Subcutaneous abdominal adipose tissue (tissue), 5 donors: ENCODE data around the gene ZNF256.
"Not testable (repeated sequence)": the region's sequence is repeated elsewhere in the genome, so short reads cannot be mapped to it uniquely, and the experiment has no call there.

ENCODE experiments used
- H3K27ac ChIP-seq: one replicate; pipeline ENCODE4 v1.7.0; 2013; ENCODE audit warnings: low read depth, mild to moderate bottlenecking, inconsistent platforms, low read length, moderate library complexity
- H3K27me3 ChIP-seq, 5 donors: one replicate each; pipeline ENCODE4 v1.7.0; 2013; ENCODE audit warnings: low read length in 5 of 5, inconsistent platforms in 1 of 5; ENCODE audit not compliant: control insufficient read depth in 5 of 5, insufficient read depth in 4 of 5
- H3K36me3 ChIP-seq, 5 donors: one replicate each; pipeline ENCODE4 v1.7.0; 2013; ENCODE audit warnings: low read length in 5 of 5; ENCODE audit not compliant: control insufficient read depth in 5 of 5, insufficient read depth in 5 of 5
- H3K4me1 ChIP-seq, 5 donors: one replicate each; pipeline ENCODE4 v1.7.0; 2013; ENCODE audit warnings: low read length in 5 of 5, mild to moderate bottlenecking in 3 of 5, moderate library complexity in 1 of 5; ENCODE audit not compliant: control insufficient read depth in 5 of 5, insufficient read depth in 5 of 5
- H3K4me3 ChIP-seq, 5 donors: one replicate each; pipeline ENCODE4 v1.7.0; 2013; ENCODE audit warnings: low read length in 5 of 5, low read depth in 1 of 5
- H3K9ac ChIP-seq, 5 donors: one replicate each; pipeline ENCODE4 v1.7.0; 2013; ENCODE audit warnings: low read length in 5 of 5, mild to moderate bottlenecking in 4 of 5, moderate library complexity in 3 of 5
- H3K9me3 ChIP-seq, 5 donors: one replicate each; pipeline ENCODE4 v1.7.0; 2013; ENCODE audit warnings: low read length in 5 of 5; ENCODE audit not compliant: control insufficient read depth in 5 of 5
- donor health status: healthy.
- donor health status: healthy.
- donor health status: healthy.
- donor health status: healthy.
- donor health status: healthy.

The ZNF256 gene

DNA sequence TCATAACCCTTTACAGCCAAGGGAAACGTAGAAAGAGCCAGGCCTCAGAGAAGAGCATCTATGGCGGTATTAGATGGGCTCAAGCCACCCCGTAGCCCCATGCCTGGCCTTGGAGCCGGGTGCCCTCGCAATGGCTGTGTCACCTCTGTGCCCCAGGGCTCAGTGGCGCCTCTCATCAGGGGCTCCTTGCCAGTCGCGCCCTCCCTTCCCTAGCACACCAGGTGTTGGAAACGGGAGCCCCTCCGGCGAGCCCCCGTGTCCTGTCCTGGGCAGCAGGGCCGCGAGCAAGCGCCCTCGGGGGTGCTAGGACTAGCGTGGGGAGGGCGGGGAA lies 453 bp downstream of the ZNF256 start:
- Histone ChIP-seq H3K9ac (peak overlapping the region; percentile 35 to 93 (median 86)), H3K36me3 (peaks cover 9 to 23% (median 23%) of the 10 kb centered on the region in 5 donors), H3K4me1 (peaks cover 4 to 21% (median 19%) of the 10 kb centered on the region in 5 donors), H3K4me3 (peak overlapping the region; percentile 81 to 93 (median 88)), H3K27me3 (peaks cover 0 to 3% (median 0%) of the 10 kb centered on the region in 5 donors), H3K27ac (peak overlapping the region; percentile 69), H3K9me3 (peaks cover 23 to 59% (median 47%) of the 10 kb centered on the region in 5 donors)

DNA sequence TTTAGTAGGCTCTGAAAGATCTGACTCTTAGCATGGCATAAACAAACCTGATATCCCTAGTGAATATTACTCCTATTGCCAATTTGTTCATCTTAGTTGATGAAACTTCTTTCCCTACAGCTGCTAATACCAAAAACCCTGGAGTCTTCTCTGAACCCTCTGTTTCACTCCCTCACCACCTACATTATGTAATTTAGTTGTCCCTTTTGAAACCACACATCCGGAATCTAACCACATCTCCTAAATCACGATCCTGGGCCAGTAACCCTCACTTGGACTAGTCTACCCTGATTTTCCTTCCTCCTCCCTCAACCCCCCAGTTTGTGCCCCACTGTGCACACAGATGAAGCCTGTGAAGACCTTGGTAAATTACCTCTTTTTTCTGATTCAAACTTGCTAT lies 1.2 kb downstream of the ZNF256 start:
- H3K4me1 ChIP-seq: peaks cover 11 to 21% (median 19%) of the 10 kb centered on the region in 5 donors
- H3K9ac ChIP-seq: no peak overlapping the region
- peaks cover 16 to 30% (median 30%) of the 10 kb centered on the region in 5 donors for H3K36me3 ChIP-seq
- peak overlapping the region; percentile 81 to 93 (median 88) for H3K4me3 ChIP-seq
- H3K9me3 ChIP-seq: peaks cover 28 to 65% (median 51%) of the 10 kb centered on the region in 5 donors
- peaks cover 0 to 3% (median 0%) of the 10 kb centered on the region in 5 donors for H3K27me3 ChIP-seq
- no peak overlapping the region for H3K27ac ChIP-seq

DNA sequence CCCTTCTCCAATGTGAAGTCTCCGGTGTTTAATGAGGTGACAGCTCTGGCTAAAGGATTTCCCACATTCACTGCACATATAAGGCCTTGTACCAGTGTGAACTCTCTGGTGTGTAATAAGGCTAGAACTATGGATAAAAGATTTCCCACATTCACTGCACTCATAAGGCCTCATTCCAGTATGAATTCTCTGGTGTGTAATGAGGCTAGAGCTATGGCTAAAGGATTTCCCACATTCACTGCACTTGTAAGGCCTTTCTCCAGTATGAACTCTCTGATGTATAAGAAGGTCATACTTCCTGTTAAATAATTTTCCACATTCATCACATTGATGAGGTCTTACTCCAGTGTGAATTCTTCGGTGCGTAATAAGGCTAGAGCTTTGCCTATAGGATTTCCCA lies 5.9 kb downstream of the ZNF256 start:
- Histone ChIP-seq H3K9me3 (peaks cover 37 to 67% (median 55%) of the 10 kb centered on the region in 5 donors), H3K27me3 (peaks cover 0 to 2% (median 0%) of the 10 kb centered on the region in 5 donors), H3K9ac (peak overlapping the region in 1 of 5 donors; percentile 57), H3K27ac (no peak overlapping the region), H3K4me1 (peaks cover 7 to 11% (median 8%) of the 10 kb centered on the region in 5 donors), H3K4me3 (peak overlapping the region in 4 of 5 donors; percentile 32 to 44 (median 40)), H3K36me3 (peaks cover 26 to 43% (median 38%) of the 10 kb centered on the region in 5 donors)

DNA sequence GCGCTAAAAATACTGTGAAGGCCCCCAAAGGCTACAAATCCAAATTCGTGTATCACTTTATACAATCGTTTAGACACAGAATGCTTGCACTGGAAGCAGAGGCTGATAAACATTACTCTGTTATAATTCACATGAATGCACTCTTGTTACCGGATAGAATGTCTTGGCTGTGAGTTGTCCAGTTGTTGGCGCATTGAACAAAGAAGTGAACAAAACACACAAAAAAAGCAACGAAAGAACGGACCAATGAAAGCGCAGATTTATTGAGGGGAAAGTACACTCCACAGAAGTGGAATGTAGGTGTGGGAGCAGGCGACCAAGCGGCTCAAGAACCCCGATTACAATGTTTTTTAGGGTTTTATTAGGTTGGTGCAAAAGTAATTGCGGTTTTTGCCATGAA lies 11.8 kb downstream of the ZNF256 start:
- Histone ChIP-seq H3K27me3 (no peaks in the 10 kb centered on the region), H3K4me3 (peak overlapping the region in 3 of 5 donors; percentile 79 to 86 (median 84)), H3K9me3 (peaks cover 7 to 54% (median 37%) of the 10 kb centered on the region in 5 donors), H3K4me1 (peaks cover 0 to 13% (median 11%) of the 10 kb centered on the region in 5 donors), H3K36me3 (peaks cover 2 to 15% (median 4%) of the 10 kb centered on the region in 5 donors), H3K27ac (no peak overlapping the region), H3K9ac (no peak overlapping the region)

DNA sequence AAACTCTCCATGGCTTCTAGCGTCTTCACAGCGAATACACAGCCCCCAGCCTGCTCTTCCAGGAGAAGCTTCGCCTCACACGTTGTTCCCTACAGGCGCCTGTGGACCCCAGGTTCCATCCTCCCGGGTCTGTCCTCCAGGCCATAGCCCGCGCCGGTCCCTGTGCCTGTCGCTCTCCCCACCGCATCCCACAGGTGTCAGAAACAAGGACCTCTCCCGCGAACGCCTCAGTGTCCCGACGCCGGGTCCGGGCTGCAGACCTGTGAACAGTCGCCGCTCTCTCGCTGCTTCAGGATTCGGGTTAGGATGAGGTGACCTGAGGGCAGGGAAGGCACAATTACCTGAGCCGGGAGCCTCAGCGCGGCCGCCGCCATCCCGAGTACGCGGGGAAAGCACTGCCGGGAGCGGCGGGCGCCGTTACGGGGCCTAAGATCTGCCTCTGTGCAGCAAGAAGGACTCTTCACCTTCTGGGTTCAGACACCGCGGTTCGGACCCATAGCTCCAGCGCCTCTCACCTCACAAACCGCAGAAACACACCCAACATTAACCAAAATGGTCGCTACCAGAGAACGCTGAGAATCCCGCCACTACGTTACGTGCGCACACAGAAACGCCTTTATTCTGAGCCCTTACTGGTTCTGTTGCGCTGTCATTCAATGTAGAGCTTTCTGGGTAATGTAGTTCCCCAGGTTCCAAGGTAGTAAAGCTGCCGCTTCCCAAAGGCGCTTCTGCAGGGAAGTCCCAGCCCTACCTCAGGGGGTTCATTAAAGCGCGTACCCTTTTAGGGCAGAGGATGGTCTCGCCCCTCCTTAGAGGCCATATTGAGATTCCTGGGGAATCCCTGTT lies 12.5 kb downstream of the ZNF256 start, which contains the start of gene ZNF418:
ZNF418 (minus strand) TSS at position 583 of the 846 bp plus-strand sequence. CDS start 1,580 bp downstream, outside the sequence.
- Histone ChIP-seq H3K9ac (peak within 1 kb of the TSS; percentile 38 to 90 (median 81)), H3K4me3 (peak within 1 kb of the TSS; percentile 79 to 95 (median 86)), H3K4me1 (peaks cover 0 to 13% (median 11%) of the 10 kb centered on the region in 5 donors), H3K27ac (no peak within 1 kb of the TSS), H3K9me3 (peaks cover 6 to 56% (median 35%) of the 10 kb centered on the region in 5 donors), H3K36me3 (peaks cover 0 to 14% (median under 1%) of the 10 kb centered on the region in 5 donors), H3K27me3 (no peaks in the 10 kb centered on the region)

DNA sequence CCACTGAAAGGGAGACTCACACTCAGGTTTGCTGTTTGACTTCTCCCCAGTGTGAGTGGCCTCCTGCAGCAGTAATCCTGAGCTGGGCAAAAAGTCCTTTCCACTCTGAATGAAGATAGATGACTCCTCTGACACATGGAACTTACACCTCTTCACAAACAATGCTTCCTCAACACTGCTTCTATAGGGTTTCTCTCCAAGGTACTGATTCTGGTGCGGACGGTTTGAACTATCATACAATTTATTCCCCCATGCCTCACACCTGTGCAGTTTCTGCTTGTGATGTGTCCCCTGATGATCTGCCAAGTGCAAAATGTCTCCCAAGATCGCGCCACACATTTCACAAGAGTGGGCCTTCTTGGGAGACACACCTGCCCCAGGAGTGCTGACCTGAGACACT lies 19.9 kb downstream of the ZNF256 start:
- H3K9me3 ChIP-seq: peaks cover 34 to 66% (median 59%) of the 10 kb centered on the region in 5 donors
- peak overlapping the region in 4 of 5 donors; percentile 28 to 36 (median 33) for H3K4me3 ChIP-seq
- peaks cover 20 to 48% (median 27%) of the 10 kb centered on the region in 5 donors for H3K36me3 ChIP-seq
- H3K27me3 ChIP-seq: no peaks in the 10 kb centered on the region
- no peak overlapping the region for H3K27ac ChIP-seq
- H3K4me1 ChIP-seq: peaks cover 0 to 15% (median 0%) of the 10 kb centered on the region in 5 donors
- no peak overlapping the region for H3K9ac ChIP-seq

DNA sequence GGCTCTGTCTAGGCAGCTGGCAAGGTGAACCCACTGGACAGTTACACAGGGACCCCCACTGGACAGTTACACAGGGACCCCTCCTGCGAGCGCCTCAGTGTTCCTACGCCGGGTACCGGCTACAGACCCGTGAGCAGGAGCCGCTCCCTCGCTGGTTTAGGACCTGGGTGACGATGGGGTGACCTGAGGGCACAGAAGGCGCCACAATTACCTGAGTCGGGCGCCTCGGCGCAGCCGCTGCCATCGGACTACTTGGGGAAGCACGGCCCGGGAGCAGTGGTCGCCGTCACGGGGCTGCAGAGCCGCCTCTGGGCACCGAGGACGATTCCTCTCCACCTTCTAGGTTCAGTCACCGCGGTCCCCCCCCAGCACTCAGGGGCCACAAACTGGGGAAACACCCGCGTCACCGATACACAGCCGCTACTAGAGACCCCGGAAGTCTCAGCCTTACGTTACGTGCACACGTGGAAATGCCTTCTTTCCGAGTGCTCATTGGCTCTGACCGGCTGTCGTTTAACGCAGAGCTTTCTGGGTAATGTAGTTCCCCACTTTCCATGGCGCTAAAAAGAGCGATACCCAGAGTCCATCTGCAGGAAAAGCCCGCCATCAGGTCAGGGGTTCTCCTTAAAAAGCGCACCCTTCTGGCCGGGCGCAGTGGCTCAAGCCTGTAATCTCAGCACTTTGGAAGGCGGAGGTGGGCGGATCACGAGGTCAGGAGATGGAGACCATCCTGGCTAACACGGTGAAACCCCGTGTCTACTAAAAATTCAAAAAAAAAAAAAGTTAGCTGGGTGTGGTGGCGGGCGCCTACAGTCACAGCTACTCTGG lies 31.1 kb downstream of the ZNF256 start, which contains the start of gene ZNF417:
ZNF417 (minus strand) TSS at position 425 of the 828 bp plus-strand sequence; CDS start at position 244, 181 bp downstream.
- H3K9me3 ChIP-seq, H3K27me3 ChIP-seq: not testable (repeated sequence)
- Histone ChIP-seq H3K27ac (peak within 1 kb of the TSS; percentile 72), H3K36me3 (peaks cover 0 to 19% (median 15%) of the 10 kb centered on the region in 5 donors), H3K4me1 (peaks cover 4 to 21% (median 13%) of the 10 kb centered on the region in 5 donors), H3K9ac (peak within 1 kb of the TSS; percentile 77 to 93 (median 88)), H3K4me3 (peak within 1 kb of the TSS; percentile 79 to 92 (median 87))

DNA sequence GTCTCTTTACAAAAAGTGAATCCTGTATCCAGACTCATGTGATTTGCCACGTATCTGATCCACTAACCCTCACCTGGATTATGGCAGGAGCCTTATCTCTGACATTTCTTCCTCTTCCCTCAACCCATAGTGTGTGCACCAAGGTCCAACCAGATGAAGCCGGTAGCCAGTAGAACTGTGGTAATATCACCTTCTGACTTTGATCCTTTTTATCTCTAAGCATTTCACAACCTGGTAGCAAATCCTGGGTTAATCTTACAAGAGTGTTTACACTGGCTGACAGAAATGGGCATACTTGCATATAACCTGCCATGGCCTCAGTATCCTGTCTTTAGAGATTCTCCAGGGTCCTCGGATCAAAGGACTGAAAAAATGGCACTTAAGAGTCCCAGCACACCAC lies 33.0 kb downstream of the ZNF256 start:
- H3K4me3 ChIP-seq: peak overlapping the region in 2 of 5 donors; percentile 22 to 32
- no peak overlapping the region for H3K9ac ChIP-seq
- H3K27ac ChIP-seq: no peak overlapping the region
- peaks cover 0 to 10% (median 5%) of the 10 kb centered on the region in 5 donors for H3K9me3 ChIP-seq
- peaks cover 4 to 28% (median 18%) of the 10 kb centered on the region in 5 donors for H3K36me3 ChIP-seq
- H3K27me3 ChIP-seq: no peaks in the 10 kb centered on the region
- peaks cover 4 to 21% (median 13%) of the 10 kb centered on the region in 5 donors for H3K4me1 ChIP-seq

DNA sequence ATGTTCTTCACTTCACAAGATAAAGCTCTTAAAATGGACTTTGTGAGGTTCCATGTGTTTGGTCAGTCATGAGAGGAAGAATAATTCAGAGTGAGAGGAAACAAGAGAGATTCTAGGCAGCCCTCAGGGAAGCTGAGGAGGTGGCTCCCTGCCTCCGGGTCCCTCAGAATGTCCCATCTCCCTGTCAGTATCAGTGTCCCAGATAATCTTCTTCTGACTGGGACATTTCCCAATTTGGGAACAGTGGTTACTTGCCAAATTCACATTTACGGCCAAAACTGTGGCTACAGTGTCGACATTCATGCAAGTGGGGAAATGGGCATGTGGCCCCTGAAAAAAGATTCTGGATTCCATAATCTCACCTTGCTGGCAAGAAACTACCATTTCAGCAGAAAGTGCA lies 40.1 kb downstream of the ZNF256 start:
- peaks cover 0 to 27% (median 8%) of the 10 kb centered on the region in 5 donors for H3K9me3 ChIP-seq
- H3K4me1 ChIP-seq: peaks cover 0 to 7% (median 0%) of the 10 kb centered on the region in 5 donors
- H3K27ac ChIP-seq: no peak overlapping the region
- H3K36me3 ChIP-seq: peaks cover 17 to 52% (median 32%) of the 10 kb centered on the region in 5 donors
- H3K27me3 ChIP-seq: no peaks in the 10 kb centered on the region
- H3K4me3 ChIP-seq: no peak overlapping the region
- no peak overlapping the region for H3K9ac ChIP-seq
